Glutamatergic neuron (in vitro differentiated cells): ENCODE results near the gene AP3B2. TPM values are rescaled to one million over a fixed set of nuclear protein-coding genes. Genes with fewer than 3 reads are reported as not detected.
A peak's percentile ranks its signal among the peaks of the same experiment; 100 is the strongest.

ENCODE experiments used
- DNase-seq: peaks from one replicate; pipeline ENCODE4 v3.0.0; 2022
- H3K27ac Mint-ChIP-seq: one replicate; pipeline ENCODE4 v1.8.0; 2020; ENCODE audit warnings: mild to moderate bottlenecking, mixed read lengths, inconsistent platforms; ENCODE audit not compliant: unreplicated experiment
- H3K27me3 Mint-ChIP-seq: one replicate; pipeline ENCODE4 v1.8.0; 2020; ENCODE audit warnings: mild to moderate bottlenecking, moderate library complexity, mixed read lengths, inconsistent platforms; ENCODE audit not compliant: unreplicated experiment
- H3K36me3 Mint-ChIP-seq: one replicate; pipeline ENCODE4 v1.8.0; 2020; ENCODE audit warnings: mild to moderate bottlenecking, mixed read lengths, inconsistent platforms; ENCODE audit not compliant: unreplicated experiment
- H3K4me1 Mint-ChIP-seq: one replicate; pipeline ENCODE4 v1.8.0; 2020; ENCODE audit warnings: mild to moderate bottlenecking, low read depth, mixed read lengths, inconsistent platforms; ENCODE audit not compliant: unreplicated experiment
- H3K4me3 Mint-ChIP-seq: one replicate; pipeline ENCODE4 v1.8.0; 2020; ENCODE audit warnings: mild to moderate bottlenecking, mixed read lengths, inconsistent platforms; ENCODE audit not compliant: unreplicated experiment
- H3K9me3 Mint-ChIP-seq: one replicate; pipeline ENCODE4 v1.8.0; 2020; ENCODE audit warnings: mild to moderate bottlenecking, moderate library complexity, mixed read lengths, inconsistent platforms; ENCODE audit not compliant: unreplicated experiment
- total RNA-seq: library from RNA; stranded (reverse); fragmentation: NEBNext Ultra II Directional; extraction: Animal tissue kit (Norgen Biotek cat#: 25700); gene quantifications from one replicate; pipeline ENCODE4 v1.2.1, GENCODE V29; 2021; ENCODE audit not compliant: unreplicated experiment
- TF ChIP-seq, protein P1 (sequence below): fragments of 200-600 bp; sonication (generic); IDR thresholded peaks from one replicate; pipeline ENCODE4 v1.5.0; 2021; ENCODE audit not compliant: partially characterized antibody, unreplicated experiment

The AP3B2 gene
- total RNA-seq, 1 donor from 2014 or later: 218 TPM

DNA sequence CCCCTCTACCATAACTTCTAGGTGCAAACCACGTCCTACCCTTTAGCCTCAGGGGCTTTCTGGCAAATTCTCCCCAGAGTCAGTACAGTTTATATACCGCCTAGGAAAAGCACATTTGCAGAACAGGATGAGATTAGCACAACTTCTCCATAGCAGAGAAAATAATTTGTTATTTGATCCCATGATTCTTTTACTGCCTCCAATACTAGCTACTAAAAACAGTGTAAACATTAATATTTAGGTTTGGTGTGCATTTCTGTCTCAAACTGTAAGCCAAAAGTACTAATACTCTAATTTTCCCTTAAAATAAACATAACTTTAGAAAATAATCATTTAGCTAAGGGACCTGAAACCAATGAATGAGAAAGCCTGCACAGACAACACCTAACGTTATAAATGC, 67.0 kb downstream of the AP3B2 start:
- no peaks in the 10 kb centered on the region for H3K36me3 Mint-ChIP-seq
- TF ChIP-seq, protein P1, sequence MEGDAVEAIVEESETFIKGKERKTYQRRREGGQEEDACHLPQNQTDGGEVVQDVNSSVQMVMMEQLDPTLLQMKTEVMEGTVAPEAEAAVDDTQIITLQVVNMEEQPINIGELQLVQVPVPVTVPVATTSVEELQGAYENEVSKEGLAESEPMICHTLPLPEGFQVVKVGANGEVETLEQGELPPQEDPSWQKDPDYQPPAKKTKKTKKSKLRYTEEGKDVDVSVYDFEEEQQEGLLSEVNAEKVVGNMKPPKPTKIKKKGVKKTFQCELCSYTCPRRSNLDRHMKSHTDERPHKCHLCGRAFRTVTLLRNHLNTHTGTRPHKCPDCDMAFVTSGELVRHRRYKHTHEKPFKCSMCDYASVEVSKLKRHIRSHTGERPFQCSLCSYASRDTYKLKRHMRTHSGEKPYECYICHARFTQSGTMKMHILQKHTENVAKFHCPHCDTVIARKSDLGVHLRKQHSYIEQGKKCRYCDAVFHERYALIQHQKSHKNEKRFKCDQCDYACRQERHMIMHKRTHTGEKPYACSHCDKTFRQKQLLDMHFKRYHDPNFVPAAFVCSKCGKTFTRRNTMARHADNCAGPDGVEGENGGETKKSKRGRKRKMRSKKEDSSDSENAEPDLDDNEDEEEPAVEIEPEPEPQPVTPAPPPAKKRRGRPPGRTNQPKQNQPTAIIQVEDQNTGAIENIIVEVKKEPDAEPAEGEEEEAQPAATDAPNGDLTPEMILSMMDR: no peak
- H3K9me3 Mint-ChIP-seq: peaks cover 4% of the 10 kb centered on the region
- peaks cover 3% of the 10 kb centered on the region for H3K27me3 Mint-ChIP-seq
- no peak for DNase-seq
- H3K4me1 Mint-ChIP-seq: peaks cover 40% of the 10 kb centered on the region
- no peak overlapping the region for H3K27ac Mint-ChIP-seq
- no peak overlapping the region for H3K4me3 Mint-ChIP-seq

DNA sequence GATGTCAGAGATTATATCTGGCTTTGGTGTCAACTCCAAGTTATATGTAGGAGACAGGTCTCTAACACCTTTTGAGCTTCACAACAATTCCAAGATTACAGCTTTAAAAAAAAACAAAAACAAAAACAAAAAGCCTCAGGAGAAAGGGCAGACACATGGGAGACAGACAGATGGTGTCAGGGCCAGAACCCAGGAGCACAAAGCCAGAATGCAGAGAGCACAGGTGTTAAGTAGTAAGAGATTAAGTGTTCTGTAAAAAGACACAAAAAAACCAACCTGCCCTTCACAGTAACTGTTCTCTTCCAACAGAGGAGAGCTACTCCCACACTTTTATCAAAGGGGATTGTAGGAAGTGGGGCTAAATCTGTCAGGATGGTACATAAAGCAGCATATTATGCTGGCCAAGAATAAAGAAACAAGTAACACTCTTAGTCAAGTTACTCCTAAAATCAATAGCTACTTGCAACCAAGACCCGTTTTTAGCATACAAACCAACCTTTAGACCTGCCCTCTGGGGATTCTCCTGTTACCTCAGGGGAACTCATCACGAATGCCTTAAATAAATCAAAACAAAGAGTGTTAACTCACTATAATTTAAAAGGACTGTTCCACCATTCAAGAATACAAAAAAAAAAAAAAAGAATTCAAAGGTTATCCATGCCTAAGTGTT, 68.4 kb downstream of the AP3B2 start:
- H3K27me3 Mint-ChIP-seq: peaks cover 3% of the 10 kb centered on the region
- H3K36me3 Mint-ChIP-seq: no peaks in the 10 kb centered on the region

DNA sequence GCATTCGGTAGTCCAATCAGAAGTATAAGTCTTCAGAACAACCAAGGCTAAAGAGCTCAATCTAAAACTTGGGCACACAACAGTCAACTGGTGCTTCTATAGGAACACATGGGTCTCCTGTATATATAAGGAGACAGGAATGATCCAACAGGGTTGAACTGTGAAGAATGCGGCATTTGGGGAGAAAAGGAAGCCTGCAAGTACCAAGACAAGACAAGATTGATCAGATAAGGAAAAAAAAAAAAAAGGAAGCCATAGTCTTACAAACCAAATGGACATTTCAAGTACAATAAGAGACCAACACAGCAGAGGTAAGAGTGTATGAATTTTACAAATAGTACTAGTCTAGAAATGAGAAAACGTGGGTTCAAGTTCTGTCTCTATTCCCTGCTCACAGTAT, 69.0 kb downstream of the AP3B2 start:
- H3K36me3 Mint-ChIP-seq: no peaks in the 10 kb centered on the region
- H3K9me3 Mint-ChIP-seq: peaks cover 2% of the 10 kb centered on the region
- DNase-seq: no peak
- peak overlapping the region; percentile 62 for H3K27ac Mint-ChIP-seq
- peak overlapping the region; percentile 83 for H3K4me3 Mint-ChIP-seq
- TF ChIP-seq, protein P1: no peak
- peaks cover 38% of the 10 kb centered on the region for H3K4me1 Mint-ChIP-seq
- peaks cover 2% of the 10 kb centered on the region for H3K27me3 Mint-ChIP-seq

More for the DNA sequence above, 68.4 kb downstream of the AP3B2 start:
- H3K4me3 Mint-ChIP-seq: peak overlapping the region; percentile 83
- no peak for DNase-seq
- peaks cover 40% of the 10 kb centered on the region for H3K4me1 Mint-ChIP-seq
- peaks cover 4% of the 10 kb centered on the region for H3K9me3 Mint-ChIP-seq
- TF ChIP-seq, protein P1: no peak
- H3K27ac Mint-ChIP-seq: peak overlapping the region; percentile 76

DNA sequence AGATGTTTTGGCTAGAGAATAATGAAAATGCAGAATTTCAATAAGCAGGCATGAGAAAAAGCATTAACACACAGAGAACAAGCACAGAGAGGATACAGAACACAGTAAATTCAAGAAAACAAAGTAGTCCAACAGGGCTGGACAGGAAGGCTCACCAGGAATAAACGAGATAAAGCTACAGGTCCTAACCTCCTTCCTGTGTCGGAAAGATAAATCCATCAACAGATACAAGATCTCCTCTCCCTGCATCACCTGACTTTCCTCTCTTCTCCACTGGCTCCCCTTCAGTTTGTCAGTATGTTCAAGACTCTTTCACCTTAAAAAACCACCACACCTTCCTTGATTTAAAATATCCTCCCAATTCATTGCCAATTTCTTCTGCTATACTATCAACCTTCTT, 73.9 kb downstream of the AP3B2 start:
- no peaks in the 10 kb centered on the region for H3K36me3 Mint-ChIP-seq

DNA sequence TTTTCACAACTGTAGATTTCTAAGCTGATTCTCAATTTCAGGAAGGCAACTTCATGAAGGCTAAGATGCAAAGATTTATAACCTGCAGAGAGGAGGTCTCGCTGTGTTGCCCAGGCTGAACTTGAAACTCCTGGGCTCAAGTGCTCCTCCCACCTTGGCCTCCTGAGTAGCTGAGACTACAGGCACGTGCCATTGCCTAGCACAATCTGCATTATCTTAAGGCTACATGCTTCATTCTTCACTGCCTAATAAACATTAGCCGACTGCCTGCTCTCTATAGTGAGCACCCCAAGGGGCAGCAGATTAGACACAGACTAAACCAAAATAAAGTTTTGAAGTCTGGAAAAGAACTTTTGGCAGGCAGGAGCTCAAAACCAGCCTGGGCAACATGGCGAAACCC, 79.6 kb downstream of the AP3B2 start:
- Mint-ChIP-seq H3K4me1 (no peaks in the 10 kb centered on the region), H3K9me3 (no peaks in the 10 kb centered on the region), H3K4me3 (no peak overlapping the region), H3K36me3 (no peaks in the 10 kb centered on the region), H3K27me3 (no peaks in the 10 kb centered on the region), H3K27ac (no peak overlapping the region)
- TF ChIP-seq, protein P1: no peak
- DNase-seq: no peak

More for the DNA sequence above, 73.9 kb downstream of the AP3B2 start:
- DNase-seq: no peak
- Mint-ChIP-seq H3K27ac (no peak overlapping the region), H3K4me3 (no peak overlapping the region), H3K4me1 (peaks cover 16% of the 10 kb centered on the region), H3K27me3 (peaks cover 2% of the 10 kb centered on the region), H3K9me3 (no peaks in the 10 kb centered on the region)
- TF ChIP-seq, protein P1: no peak
